CD4-positive, alpha-beta T cell treated with Interleukin-6 at 100 ng/mL for 8 hours (primary cell): Measurements from ENCODE around the gene CPSF4L.

ENCODE experiments used
- DNase-seq: peaks from one replicate; pipeline ENCODE4 v3.0.0-alpha.2; 2020; ENCODE audit warnings: mixed read lengths, low spot score

The CPSF4L gene

GRCh38 chr17:73203135-73203787, 58.4 kb downstream of the CPSF4L start:
- DNase-seq = no peak

- DNase-seq = no peak
Observed at GRCh38 chr17:73201215-73202069, 60.2 kb downstream of the CPSF4L start.

DNA sequence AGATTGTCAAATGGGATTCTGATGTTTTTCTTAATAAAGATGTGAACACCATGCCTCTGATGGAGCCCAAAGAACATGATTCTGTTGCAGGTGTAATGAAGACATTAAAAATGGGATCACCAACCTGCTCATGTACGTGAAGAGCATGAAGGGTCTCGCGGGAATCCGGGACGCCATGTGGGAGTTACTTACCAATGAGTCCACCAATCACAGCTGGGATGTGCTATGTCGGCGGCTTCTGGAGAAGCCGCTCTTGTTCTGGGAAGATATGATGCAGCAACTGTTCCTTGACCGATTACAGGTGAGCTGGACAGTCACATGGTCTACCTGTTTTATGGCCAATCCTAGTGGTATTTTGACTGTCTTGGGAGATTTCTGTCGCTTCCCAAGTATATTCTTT, 61.2 kb downstream of the CPSF4L start:
- no peak for DNase-seq

- no peak for DNase-seq
Observed at GRCh38 chr17:73199751-73200317, 61.8 kb downstream of the CPSF4L start.

GRCh38 chr17:73198930-73199260, 62.8 kb downstream of the CPSF4L start:
- DNase-seq = no peak
